ENCODE measurements around the gene BAIAP2L1. TPM values are rescaled to one million over a fixed set of nuclear protein-coding genes. Genes with fewer than 3 reads are reported as not detected.

BAIAP2L1 gene
- total and polyA plus RNA-seq, 9 of the 15 experiments (the other 6 are each of a cell fraction or from before 2014, with no cell fraction given) = 4.2 to 29.8 (median 15.5) TPM

DNA sequence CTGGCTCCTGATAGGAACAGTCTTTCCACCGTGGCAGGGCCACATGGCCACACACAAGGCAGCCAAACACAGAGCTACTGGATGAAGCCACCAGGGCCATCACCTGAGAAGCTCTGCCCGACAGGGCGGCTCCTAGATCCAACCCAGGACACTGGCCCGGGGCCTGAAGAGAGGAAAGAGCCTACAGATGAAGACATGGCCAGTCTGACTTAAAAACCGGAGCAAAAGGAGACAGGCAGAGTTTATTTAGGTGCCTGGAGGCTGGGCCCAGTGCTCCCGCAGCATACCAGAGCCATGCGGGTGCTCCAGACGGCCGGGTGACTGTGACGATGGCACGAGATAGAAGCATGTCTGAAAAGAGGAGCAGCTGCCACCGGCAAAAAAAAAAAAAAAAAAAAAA, 152.7 kb downstream of the BAIAP2L1 start:
- 75% methylated on average over 5 of the region's 12 CpGs for whole genome bisulfite sequencing (ENCODE audit: insufficient coverage, low coverage, missing lambda C conversion rate)
- Histone ChIP-seq H3K27me3 (ENCODE audit: control insufficient read depth in 2 of 2, insufficient read depth in 2 of 2, low read length in 2 of 2) (no peaks in the 10 kb centered on the region), H3K27ac (ENCODE audit: extremely low read depth, low read depth, low read length) (no peak overlapping the region), H3K9me3 (replicated peaks; ENCODE audit: control insufficient read depth, insufficient read depth, low read depth, low read length) (no peaks in the 10 kb centered on the region), H3K4me3 (no peak overlapping the region), H3K4me1 (replicated peaks in 1 of 2; ENCODE audit: control insufficient read depth in 2 of 2, insufficient read depth in 2 of 2, low read length in 2 of 2) (peaks cover 10 to 24% of the 10 kb centered on the region in 2 experiments; a peak in 4 of 5 replicates), H3K9ac (ENCODE audit: insufficient read depth in 1 of 2, low read depth in 2 of 2, low read length in 2 of 2) (no peak overlapping the region), H4K20me1 (replicated peaks; ENCODE audit: control insufficient read depth, insufficient read depth, low read length) (no peaks in the 10 kb centered on the region), H3K79me2 (ENCODE audit: control insufficient read depth, insufficient read depth, low read length) (peaks cover 9% of the 10 kb centered on the region), H3K4me2 (ENCODE audit: insufficient read depth, low read length) (no peak overlapping the region), H2AFZ (ENCODE audit: low read depth, low read length) (no peak overlapping the region), H3K36me3 (ENCODE audit: control insufficient read depth, insufficient read depth, low read length) (no peaks in the 10 kb centered on the region), H3K9me1 (ENCODE audit: control insufficient read depth, insufficient read depth, low read length) (no peaks in the 10 kb centered on the region)
- intact Hi-C loops (cut with micrococcal nuclease) (no loop called here), in situ Hi-C loops (cut with MboI) (no loop called here)
- BruUV-seq (replicated peaks) = no TSS peak
- CTCF ChIA-PET (ENCODE audit: low intra/inter-chr PET ratio) = no interaction called here
- FAIRE-seq = no peak
- POLR2A ChIA-PET = no interaction called here
- no peak for ATAC-seq
- DNase-seq (ENCODE audit: extremely low read depth in 1 of 4, low spot score in 3 of 4) = no peak
- TF ChIP-seq ZFP91 (CRISPR knock-in tag; IDR thresholded peaks at IDR 0.05) (no peak), HOXB6 (CRISPR knock-in tag; IDR thresholded peaks at IDR 0.05; ENCODE audit: borderline replicate concordance) (no peak), SMARCA4 (IDR thresholded peaks at IDR 0.05) (no peak), UBTF (IDR thresholded peaks at IDR 0.05; ENCODE audit: borderline replicate concordance in 1 of 2, low read depth in 2 of 2, low read length in 2 of 2) (no peak), ZNF133 (CRISPR knock-in tag; IDR thresholded peaks at IDR 0.05) (no peak), ZNF174 (CRISPR knock-in tag; IDR thresholded peaks at IDR 0.05) (no peak), ARID4B (CRISPR knock-in tag; IDR thresholded peaks at IDR 0.05) (no peak), KLF10 (CRISPR knock-in tag; IDR thresholded peaks at IDR 0.05) (no peak), MXI1 (IDR thresholded peaks at IDR 0.05; ENCODE audit: low read depth, low read length) (no peak), ETS2 (tag; IDR thresholded peaks at IDR 0.05; ENCODE audit: borderline replicate concordance, poor library complexity, severe bottlenecking) (no peak), POLR3G (IDR thresholded peaks at IDR 0.05; ENCODE audit: extremely low read depth, insufficient read length, insufficient replicate concordance) (no peak), ZKSCAN1 (IDR thresholded peaks at IDR 0.05; ENCODE audit: low read depth, low read length) (no peak), BRCA1 (IDR thresholded peaks at IDR 0.05) (no peak), BRCA1 (CRISPR knock-in tag; IDR thresholded peaks at IDR 0.05) (no peak), ETV6 (IDR thresholded peaks at IDR 0.05; ENCODE audit: borderline replicate concordance in 1 of 2, low read depth in 2 of 2, low read length in 1 of 2) (no peak), ETV6 (CRISPR knock-in tag; IDR thresholded peaks at IDR 0.05; ENCODE audit: borderline replicate concordance) (no peak), ZNF408 (CRISPR knock-in tag; IDR thresholded peaks at IDR 0.05; ENCODE audit: low read depth) (no peak)
